Neural cell (in vitro differentiated cells): Measurements from ENCODE around the gene INSM1. TPM values are rescaled to one million over a fixed set of nuclear protein-coding genes. Genes with fewer than 3 reads are reported as not detected.

Source experiments
- H2AFZ ChIP-seq: fragments of 200-600, 300-800 bp; sonication (generic), shearing (Covaris generic); 2 replicates; pipeline ENCODE4 v1.6.0; 2014; ENCODE audit warnings: low read depth, mild to moderate bottlenecking, antibody characterized with exemption, low read length, moderate library complexity
- H3F3A ChIP-seq: fragments of 200-600 bp; shearing (Covaris generic); 2 replicates; pipeline ENCODE4 v1.6.1; 2016; ENCODE audit warnings: mild to moderate bottlenecking, moderate library complexity, mixed read lengths, antibody characterized with exemption, low read length; ENCODE audit not compliant: insufficient read depth, poor library complexity, severe bottlenecking
- H3K27ac ChIP-seq: fragments of 200-600, 300-800 bp; sonication (generic), shearing (Covaris generic); 2 replicates; pipeline ENCODE4 v1.5.1; 2014; ENCODE audit warnings: mild to moderate bottlenecking, low read length, moderate library complexity
- H3K27me3 ChIP-seq: fragments of 300-800, 200-600 bp; sonication (generic), shearing (Covaris generic); 2 replicates; pipeline ENCODE4 v1.6.0; 2014; ENCODE audit warnings: mild to moderate bottlenecking, low read depth, low read length, moderate library complexity; ENCODE audit not compliant: insufficient read depth
- H3K36me3 ChIP-seq: fragments of 300-800, 200-600 bp; sonication (generic), shearing (Covaris generic); 2 replicates; pipeline ENCODE4 v1.5.1; 2014; ENCODE audit warnings: mild to moderate bottlenecking, antibody characterized with exemption, low read length, moderate library complexity; ENCODE audit not compliant: insufficient read depth
- H3K4me2 ChIP-seq: fragments of 300-800, 200-600 bp; sonication (generic), shearing (Covaris generic); 2 replicates; pipeline ENCODE4 v1.6.0; 2014; ENCODE audit warnings: mild to moderate bottlenecking, low read length
- H3K4me3 ChIP-seq: fragments of 300-800, 200-600 bp; sonication (generic), shearing (Covaris generic); 2 replicates; pipeline ENCODE4 v1.5.1; 2014; ENCODE audit warnings: mild to moderate bottlenecking, low read length, moderate library complexity
- H3K79me2 ChIP-seq: fragments of 200-600 bp; shearing (Covaris generic); replicated peaks from 2 replicates; pipeline ENCODE4 v1.6.0; 2014; ENCODE audit warnings: mild to moderate bottlenecking, low read length, moderate library complexity; ENCODE audit not compliant: insufficient read depth
- H3K9ac ChIP-seq: fragments of 300-800, 200-600 bp; sonication (generic), shearing (Covaris generic); 2 replicates; pipeline ENCODE4 v1.6.1; 2016; ENCODE audit warnings: mild to moderate bottlenecking, low read length, mixed read lengths
- H3K9me2 ChIP-seq: fragments of 200-600 bp; shearing (Covaris generic); 2 replicates; pipeline ENCODE4 v1.6.1; 2016; ENCODE audit warnings: mild to moderate bottlenecking, low read length, mixed read lengths; ENCODE audit not compliant: insufficient read depth
- H3K9me3 ChIP-seq: fragments of 200-600, 300-800 bp; sonication (generic), shearing (Covaris generic); 2 replicates; pipeline ENCODE4 v1.6.1; 2016; ENCODE audit warnings: mild to moderate bottlenecking, mixed run types, low read length, moderate library complexity, mixed read lengths
- H4K20me1 ChIP-seq: fragments of 200-600 bp; shearing (Covaris generic); 2 replicates; pipeline ENCODE4 v1.6.1; 2016; ENCODE audit warnings: mild to moderate bottlenecking, mixed run types; ENCODE audit not compliant: insufficient read depth
- EP300 ChIP-seq: fragments of 450-650 bp; conservative IDR thresholded peaks from 2 replicates; pipeline ENCODE4 v1.6.1; 2014; ENCODE audit warnings: antibody characterized with exemption, mild to moderate bottlenecking, moderate library complexity; ENCODE audit not compliant: poor library complexity, severe bottlenecking
- EZH2 ChIP-seq: fragments of 200-600, 300-800 bp; shearing (Covaris generic), sonication (generic); IDR thresholded peaks from 2 replicates; pipeline ENCODE4 v1.6.1; 2014; ENCODE audit warnings: antibody characterized with exemption, low read length, borderline replicate concordance, mild to moderate bottlenecking; ENCODE audit not compliant: insufficient read depth, poor library complexity, severe bottlenecking
- MXI1 ChIP-seq: fragments of 450-650 bp; conservative IDR thresholded peaks from 2 replicates; pipeline ENCODE4 v1.6.1; 2014; ENCODE audit warnings: antibody characterized with exemption, mild to moderate bottlenecking; ENCODE audit not compliant: poor library complexity, severe bottlenecking
- POLR2AphosphoS5 ChIP-seq: IDR thresholded peaks from 2 replicates; pipeline ENCODE4 v1.6.1; 2012
- RAD21 ChIP-seq: fragments of 450-650 bp; conservative IDR thresholded peaks from 2 replicates; pipeline ENCODE4 v1.6.1; 2014; ENCODE audit warnings: antibody characterized with exemption, mild to moderate bottlenecking, moderate library complexity
- SMC3 ChIP-seq: fragments of 450-650 bp; conservative IDR thresholded peaks from 2 replicates; pipeline ENCODE4 v1.6.1; 2014; ENCODE audit warnings: antibody characterized with exemption, mild to moderate bottlenecking, moderate library complexity; ENCODE audit not compliant: poor library complexity
- TAF1 ChIP-seq: IDR thresholded peaks from 2 replicates; pipeline ENCODE4 v1.6.1; 2012; ENCODE audit warnings: low read depth
- polyA plus RNA-seq: library from polyadenylated mRNA; depleted of rRNA; stranded (reverse); fragments of >200 nt; gene quantifications from 2 replicates; pipeline ENCODE4 v1.2.3, GENCODE V29; 2014
- TF ChIP-seq, protein P1 (sequence below): IDR thresholded peaks from 2 replicates; pipeline ENCODE4 v1.6.1; 2012; ENCODE audit warnings: borderline replicate concordance
- TF ChIP-seq, protein P2 (sequence below): fragments of 450-650 bp; IDR thresholded peaks from 2 replicates; pipeline ENCODE4 v1.5.1; 2014; ENCODE audit warnings: antibody characterized with exemption, mild to moderate bottlenecking, moderate library complexity; ENCODE audit not compliant: poor library complexity, severe bottlenecking

The INSM1 gene
- polyA plus RNA-seq, 1 donor from 2014 or later: 8.6 TPM

GRCh38 chr20:20391766-20392165 lies 23.9 kb downstream of the INSM1 start:
- Histone ChIP-seq H3K9ac (no peak overlapping the region), H3K4me2 (no peak overlapping the region), H3F3A (no peaks in the 10 kb centered on the region), H2AFZ (no peak overlapping the region), H3K79me2 (no peaks in the 10 kb centered on the region), H3K27me3 (no peaks in the 10 kb centered on the region), H3K36me3 (no peaks in the 10 kb centered on the region), H3K27ac (no peak overlapping the region), H3K4me3 (no peak overlapping the region), H4K20me1 (no peaks in the 10 kb centered on the region), H3K9me2 (no peaks in the 10 kb centered on the region), H3K9me3 (no peaks in the 10 kb centered on the region)
- TF ChIP-seq POLR2AphosphoS5: no peak
- no peak for TF ChIP-seq MXI1

GRCh38 chr20:20393207-20394120 lies 25.6 kb downstream of the INSM1 start:
- Histone ChIP-seq H3K4me3 (no peak overlapping the region), H3K9me3 (no peaks in the 10 kb centered on the region), H3K36me3 (no peaks in the 10 kb centered on the region), H3K27ac (no peak overlapping the region), H3K4me2 (no peak overlapping the region), H3K9ac (no peak overlapping the region), H3K27me3 (no peaks in the 10 kb centered on the region), H2AFZ (no peak overlapping the region), H3F3A (no peaks in the 10 kb centered on the region), H3K9me2 (no peaks in the 10 kb centered on the region), H3K79me2 (no peaks in the 10 kb centered on the region), H4K20me1 (no peaks in the 10 kb centered on the region)
- TF ChIP-seq TAF1 (no peak), RAD21 (no peak), EZH2 (no peak), MXI1 (no peak), POLR2AphosphoS5 (no peak), EP300 (no peak), SMC3 (no peak)
- TF ChIP-seq, protein P1, sequence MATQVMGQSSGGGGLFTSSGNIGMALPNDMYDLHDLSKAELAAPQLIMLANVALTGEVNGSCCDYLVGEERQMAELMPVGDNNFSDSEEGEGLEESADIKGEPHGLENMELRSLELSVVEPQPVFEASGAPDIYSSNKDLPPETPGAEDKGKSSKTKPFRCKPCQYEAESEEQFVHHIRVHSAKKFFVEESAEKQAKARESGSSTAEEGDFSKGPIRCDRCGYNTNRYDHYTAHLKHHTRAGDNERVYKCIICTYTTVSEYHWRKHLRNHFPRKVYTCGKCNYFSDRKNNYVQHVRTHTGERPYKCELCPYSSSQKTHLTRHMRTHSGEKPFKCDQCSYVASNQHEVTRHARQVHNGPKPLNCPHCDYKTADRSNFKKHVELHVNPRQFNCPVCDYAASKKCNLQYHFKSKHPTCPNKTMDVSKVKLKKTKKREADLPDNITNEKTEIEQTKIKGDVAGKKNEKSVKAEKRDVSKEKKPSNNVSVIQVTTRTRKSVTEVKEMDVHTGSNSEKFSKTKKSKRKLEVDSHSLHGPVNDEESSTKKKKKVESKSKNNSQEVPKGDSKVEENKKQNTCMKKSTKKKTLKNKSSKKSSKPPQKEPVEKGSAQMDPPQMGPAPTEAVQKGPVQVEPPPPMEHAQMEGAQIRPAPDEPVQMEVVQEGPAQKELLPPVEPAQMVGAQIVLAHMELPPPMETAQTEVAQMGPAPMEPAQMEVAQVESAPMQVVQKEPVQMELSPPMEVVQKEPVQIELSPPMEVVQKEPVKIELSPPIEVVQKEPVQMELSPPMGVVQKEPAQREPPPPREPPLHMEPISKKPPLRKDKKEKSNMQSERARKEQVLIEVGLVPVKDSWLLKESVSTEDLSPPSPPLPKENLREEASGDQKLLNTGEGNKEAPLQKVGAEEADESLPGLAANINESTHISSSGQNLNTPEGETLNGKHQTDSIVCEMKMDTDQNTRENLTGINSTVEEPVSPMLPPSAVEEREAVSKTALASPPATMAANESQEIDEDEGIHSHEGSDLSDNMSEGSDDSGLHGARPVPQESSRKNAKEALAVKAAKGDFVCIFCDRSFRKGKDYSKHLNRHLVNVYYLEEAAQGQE: no peak
- TF ChIP-seq, protein P2, sequence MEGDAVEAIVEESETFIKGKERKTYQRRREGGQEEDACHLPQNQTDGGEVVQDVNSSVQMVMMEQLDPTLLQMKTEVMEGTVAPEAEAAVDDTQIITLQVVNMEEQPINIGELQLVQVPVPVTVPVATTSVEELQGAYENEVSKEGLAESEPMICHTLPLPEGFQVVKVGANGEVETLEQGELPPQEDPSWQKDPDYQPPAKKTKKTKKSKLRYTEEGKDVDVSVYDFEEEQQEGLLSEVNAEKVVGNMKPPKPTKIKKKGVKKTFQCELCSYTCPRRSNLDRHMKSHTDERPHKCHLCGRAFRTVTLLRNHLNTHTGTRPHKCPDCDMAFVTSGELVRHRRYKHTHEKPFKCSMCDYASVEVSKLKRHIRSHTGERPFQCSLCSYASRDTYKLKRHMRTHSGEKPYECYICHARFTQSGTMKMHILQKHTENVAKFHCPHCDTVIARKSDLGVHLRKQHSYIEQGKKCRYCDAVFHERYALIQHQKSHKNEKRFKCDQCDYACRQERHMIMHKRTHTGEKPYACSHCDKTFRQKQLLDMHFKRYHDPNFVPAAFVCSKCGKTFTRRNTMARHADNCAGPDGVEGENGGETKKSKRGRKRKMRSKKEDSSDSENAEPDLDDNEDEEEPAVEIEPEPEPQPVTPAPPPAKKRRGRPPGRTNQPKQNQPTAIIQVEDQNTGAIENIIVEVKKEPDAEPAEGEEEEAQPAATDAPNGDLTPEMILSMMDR: no peak
